DMS79 treated with DMSO at 0.1 percent for 48 hours (cell line): ENCODE measurements around the gene SOX8.

Source experiments
- DNase-seq: peaks from one replicate; lab custom pipeline; 2025; lab: John Stamatoyannopoulos, UW

Gene SOX8

DNA sequence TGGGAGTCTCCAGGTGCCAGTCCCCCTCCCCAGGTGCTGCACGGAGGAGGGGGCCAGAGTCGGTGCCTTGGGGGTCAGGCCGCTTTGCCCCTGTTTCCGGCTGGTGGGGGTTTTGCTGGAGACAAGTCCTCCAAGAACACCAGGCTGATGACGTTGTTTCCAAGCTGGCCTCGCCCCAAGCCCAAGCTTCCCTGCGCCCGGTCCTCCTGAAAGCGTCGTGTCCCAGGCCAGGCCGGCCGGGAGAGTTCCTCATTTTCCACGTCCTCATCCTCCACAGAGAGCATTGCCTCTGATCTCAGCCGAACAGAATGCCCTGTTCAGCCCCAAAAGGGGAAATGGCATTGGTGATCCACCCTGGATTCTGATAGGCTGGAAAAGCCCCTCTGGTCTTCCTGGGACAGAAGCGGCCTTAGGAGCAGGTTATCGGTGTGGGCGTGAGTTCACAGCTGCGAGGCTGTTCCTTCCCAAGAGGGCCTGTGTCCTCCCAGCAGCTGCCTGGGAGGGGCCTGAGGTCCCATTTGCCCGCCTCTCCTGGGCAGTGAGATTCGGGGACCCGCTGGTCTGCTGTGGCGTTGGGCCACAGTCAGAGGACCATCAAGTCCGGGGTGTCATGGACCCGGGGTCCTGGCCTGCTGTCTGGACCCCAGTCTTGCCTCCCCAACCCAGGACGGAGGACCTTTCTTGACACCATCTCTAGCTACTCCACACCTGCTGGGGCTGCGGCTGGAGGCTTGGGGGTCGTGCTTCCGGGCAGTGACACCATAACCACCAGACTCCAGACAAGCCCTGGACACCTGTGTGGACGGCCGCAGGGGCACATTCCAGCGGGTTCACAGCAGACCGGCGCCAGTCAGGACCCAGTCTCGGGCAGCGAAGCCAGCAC, 7.1 kb downstream of the SOX8 start:
- DNase-seq: no peak

- no peak for DNase-seq
These were observed 7.8 kb downstream of the SOX8 start for GRCh38 chr16:989354-989814.

DNA sequence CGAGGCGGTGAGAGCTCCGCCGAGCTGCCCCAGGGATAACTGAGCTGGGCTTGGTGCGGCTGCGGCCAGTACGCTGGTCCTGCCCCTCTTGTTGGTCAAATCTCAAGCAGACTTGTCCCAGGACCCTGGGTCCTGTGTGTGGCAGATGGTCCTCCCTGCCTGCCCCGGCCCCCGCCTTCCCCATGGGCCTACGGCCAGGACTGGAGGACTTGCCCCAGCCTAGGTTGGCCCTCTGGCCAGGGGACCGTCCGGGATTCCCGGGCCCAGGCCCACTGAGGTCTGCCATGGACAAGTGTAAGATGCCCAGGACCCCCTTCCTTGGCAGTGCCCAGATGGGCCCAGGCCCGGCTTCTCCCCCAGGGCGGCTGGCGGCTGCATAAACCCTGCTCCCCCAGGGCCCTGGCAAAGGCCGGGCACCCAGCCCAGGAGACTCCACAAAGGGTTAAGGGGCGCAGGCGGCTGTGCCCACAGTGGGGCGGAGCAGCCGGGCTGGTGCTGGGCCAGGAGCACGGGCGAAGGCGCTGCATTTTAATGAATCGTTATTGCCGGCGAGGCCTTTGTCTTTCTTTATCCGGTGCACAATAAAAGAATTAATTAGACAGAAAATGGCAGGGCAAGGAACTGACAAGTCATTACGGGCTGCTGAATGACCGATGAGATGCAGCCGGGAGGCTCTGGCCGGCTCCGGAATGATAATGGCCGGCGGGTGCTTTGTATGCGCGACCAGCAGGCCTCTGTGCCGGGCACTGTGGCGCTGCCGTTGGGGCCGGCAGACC, 9.1 kb downstream of the SOX8 start:
- DNase-seq: no peak

- no peak for DNase-seq
These were observed 9.8 kb downstream of the SOX8 start for GRCh38 chr16:991345-991744.

- DNase-seq: no peak
These were observed 10.2 kb downstream of the SOX8 start for GRCh38 chr16:991773-992172.

GRCh38 chr16:993731-994130, 12.2 kb downstream of the SOX8 start:
- DNase-seq: no peak

DNA sequence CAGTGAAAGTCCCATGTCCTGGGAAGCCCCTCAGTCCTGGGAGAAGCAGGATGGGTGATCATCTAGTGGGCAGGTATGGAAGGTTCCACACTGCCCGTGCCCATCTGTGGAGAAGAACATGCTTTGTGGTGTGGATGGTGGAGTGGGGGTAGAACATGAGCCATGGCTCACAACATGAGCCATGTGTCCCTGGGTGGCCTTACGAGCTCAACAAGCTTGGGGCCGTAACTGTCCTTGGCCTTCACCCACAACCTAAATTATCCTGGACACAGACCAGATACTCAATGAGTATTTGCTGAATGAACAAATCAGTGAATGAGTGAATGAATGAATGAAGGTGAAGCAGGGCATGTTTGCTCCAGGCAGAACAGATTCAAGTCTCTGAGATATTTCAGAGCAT, 13.5 kb downstream of the SOX8 start:
- no peak for DNase-seq

- no peak for DNase-seq
These were observed 14.2 kb downstream of the SOX8 start for GRCh38 chr16:995783-996182.

- DNase-seq: no peak
These were observed 15.1 kb downstream of the SOX8 start for GRCh38 chr16:996681-997080.

DNA sequence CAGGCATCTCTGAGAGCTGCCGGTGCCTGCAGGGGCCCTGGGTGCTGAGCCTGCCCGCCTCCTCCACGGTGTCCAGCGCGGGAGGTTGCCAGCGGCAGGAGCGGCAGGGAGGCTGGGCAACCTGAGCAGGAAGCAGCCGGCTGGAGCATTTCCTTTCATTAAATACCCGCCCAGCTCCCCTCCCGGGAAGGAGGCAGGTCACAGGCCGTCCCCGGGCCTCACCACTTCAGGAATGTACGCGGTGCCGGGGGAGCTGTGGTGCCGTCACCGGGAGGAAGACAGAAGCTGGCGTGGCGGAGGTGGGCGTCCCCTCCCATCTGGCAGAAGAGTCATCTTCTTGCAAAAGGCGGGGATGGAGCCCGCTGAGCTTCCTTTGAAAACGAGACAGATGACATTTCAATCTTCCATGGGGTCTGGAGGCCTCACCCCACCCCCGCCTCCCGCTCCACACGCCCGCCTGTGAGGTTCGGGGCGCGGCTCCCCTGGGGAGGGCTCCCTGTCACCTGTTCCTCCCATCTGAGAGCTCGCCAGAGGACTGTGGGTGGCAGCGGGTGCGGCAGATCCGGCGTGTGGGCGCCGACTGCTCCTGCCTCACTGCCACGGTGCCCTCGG, 16.0 kb downstream of the SOX8 start:
- DNase-seq: no peak

GRCh38 chr16:998211-998610, 16.6 kb downstream of the SOX8 start:
- no peak for DNase-seq

DNA sequence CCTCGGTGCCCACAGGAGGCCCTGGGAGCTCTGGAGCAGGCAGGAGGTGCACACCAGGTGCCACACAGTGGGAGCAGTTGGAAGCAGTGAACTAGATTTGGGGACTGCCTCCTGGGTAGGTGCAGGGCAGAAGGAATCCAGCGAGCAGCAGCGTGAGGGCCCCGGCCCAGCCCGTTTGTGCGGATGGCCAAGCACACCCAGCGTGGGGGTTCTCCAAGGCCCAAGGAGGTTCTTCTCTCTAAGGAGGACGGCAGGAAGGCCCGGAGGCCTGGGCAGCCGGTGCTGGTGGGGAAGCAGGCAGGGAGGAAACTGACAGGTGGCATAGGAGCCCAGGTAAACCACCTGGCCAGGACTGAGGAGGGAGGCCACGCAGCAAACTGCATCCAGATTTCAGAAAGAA, 17.0 kb downstream of the SOX8 start:
- DNase-seq: no peak

DNA sequence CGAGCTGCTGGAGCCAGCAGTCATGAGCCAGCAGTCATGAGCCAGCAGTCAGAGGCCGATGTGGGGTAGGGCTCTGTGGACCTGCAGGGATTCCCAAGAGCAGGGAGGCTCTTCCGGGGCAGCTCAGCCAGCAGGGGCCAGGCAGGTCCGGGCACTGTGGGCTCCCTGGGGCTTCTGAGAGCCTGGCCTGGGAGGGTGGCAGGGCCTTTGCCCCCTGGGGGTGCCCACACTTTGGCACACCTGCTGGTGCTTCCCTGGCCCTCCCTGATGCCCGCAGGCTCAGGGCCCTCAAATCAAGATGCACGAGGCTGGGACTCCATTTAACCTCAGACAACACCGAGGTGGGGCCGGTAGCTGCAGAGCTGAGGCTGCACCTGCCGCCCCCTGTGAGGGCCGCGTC, 18.1 kb downstream of the SOX8 start:
- no peak for DNase-seq

- no peak for DNase-seq
These were observed 19.0 kb downstream of the SOX8 start for GRCh38 chr16:1000608-1001007.

DNA sequence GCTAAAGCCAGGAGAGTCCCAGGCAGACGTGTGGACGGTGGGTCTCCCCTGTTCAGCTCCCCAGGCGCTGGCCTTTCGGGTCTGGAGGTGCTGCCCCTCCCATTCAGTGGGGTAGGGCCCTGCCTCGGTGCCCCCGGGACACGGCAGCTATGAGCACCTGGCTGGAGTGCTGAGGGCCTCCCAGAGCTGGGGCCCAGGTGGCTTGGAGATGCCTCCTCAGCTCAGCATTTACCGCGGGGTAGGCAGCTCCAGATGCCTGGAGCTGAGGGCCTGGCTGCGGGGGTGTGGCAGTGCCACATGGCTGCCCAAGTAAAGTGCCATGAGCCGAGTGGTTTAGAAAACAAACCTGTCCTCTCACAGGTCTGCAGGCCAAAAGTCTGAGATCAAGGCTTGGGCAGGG, 19.5 kb downstream of the SOX8 start:
- no peak for DNase-seq

DNA sequence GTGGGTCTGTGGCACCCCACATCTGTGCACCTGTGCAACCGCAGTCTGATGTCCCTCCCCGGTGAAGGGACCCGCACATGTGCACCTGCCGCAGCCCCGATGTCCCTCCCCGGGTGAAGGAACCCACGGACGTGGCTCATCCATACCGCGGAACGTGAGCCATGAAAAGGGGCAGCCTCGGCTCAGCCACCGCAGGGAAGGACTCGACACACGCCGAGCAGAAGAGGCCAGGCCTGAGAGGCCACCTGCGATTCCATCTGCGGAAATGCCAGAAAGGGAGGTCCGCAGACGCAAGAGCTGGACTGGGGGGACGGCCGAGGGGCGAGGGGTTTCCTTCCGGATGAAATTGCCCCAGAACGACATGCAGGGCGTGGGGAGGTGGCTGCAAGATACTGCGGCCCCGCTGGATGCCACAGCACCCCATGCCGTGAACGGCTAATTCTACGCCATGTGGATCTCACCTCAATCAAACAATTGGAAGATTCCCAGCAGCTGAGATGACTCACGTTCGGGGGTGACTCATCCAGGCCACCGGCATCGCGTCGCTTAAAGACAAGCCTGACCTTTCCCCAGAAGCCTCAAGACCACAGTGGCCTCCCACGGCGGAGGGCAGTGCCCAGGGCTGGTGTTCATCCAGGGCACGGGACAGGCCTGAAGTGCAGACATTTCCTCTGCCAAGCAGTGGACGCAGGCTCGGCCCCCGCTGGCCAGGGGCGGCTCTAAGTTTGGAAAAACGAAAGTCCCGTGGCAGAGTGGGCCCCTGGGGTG, 21.0 kb downstream of the SOX8 start:
- DNase-seq: no peak

DNA sequence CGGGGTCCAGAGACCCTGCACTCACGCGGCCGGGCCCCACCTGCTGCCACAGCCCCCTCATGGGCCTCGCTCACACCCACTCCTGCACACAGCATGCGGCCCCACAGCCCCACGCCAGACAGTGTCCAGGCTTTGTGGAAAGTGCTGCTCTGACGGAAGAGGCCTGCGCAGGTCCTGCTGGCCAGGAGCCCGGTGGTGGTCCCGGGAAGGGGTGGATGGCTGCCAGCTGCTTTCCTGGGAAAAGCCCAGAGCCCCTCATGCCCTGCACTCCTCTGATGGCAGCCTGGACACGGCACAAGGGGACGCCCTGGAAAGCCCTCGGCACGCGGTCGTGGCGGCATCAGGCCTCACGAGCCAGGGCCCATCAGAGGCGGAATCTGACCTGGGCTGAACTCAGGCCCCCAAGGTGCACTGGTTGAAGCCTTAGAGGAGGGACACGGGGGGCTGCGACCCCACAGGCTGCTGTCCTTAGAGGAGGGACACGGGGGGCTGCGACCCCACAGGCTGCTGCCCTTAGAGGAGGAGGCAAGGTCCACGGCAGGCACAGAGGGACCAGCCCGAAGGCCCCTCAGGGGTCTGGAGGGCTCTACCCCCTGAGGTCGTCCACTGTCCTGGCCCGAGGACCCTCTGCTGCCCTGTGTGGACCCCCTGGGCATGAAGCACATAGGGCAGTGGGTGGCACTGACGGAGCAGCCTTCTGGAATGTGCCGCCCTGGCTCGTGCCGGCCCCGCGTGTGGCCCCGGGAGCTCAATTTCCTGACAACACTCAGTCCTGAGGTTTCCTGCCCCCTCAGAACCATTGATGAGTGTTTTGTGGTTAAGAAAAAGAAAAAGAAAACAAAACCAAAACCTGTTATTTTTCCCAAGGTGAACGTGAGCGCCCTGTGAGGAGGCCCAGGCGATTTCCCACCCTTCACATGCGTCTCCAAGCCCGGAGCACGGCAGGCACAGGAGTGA, 22.1 kb downstream of the SOX8 start:
- DNase-seq: no peak

DNA sequence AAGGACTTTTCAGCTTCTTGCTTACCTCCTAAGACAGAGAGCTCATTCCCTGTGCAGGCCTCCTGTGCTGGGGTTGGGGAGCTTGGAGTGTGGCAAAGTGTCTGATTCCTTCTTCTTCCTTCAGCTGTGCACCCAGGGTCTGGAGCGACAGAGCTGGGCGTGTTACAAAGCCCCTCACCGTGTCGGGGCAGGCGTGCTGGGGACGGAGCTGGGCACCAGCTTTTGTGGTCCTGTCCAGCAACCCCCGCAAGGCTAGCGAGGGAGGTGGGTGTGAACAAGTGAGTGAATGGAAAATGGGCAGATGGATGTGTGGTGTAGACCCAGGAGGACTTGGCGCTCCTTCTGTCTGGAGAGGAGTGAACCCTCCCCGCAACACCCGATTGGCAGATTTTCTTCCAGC, 23.7 kb downstream of the SOX8 start:
- DNase-seq: no peak

- no peak for DNase-seq
These were observed 25.2 kb downstream of the SOX8 start for GRCh38 chr16:1006781-1007180.

DNA sequence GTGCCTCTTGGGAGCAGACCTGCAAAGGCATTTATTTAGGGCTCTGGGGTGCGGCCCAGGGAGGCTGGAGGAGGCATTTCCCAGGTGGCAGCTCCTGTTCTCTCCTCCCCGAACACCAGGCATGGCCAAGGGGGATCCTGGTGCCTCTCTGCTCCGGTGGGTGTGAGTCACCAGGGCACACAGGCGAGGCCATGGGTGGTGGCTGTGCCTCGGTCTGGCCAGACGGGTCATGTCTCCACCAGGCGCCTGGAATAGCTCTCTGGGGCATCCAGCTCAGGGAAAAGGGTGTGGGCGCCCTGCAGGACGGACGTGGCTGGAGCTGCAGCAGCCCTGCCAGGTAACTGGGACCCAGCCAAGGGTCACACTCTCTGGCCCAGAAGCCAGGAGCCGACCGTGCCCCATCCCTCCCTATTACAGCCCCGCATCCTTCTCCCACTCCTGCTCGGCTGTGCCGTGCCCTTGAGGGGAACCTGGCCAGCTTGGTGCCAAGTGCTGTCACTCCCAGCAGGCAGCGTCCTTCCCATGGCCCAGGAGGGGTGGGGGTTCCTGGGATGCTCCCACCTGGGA, 25.8 kb downstream of the SOX8 start:
- DNase-seq: no peak

DNA sequence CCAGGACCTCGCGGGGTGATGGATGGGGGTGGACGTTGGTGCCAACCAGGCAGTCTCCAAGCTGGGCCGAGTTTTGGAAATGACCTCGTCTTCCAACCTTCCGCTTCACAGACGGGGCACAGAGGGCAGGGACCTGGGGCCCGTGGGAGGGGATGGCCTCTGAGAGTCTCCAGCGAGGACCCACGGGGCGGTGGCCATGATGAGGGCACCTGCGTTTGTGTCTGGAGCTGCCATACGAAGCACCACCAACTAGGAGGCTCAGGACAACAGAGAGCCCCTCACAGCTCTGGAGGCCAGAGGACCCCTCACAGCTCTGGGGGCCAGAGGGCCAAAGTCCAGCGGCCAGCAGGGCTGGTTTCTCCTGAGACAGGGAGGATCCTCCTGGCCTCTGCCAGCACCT, 26.5 kb downstream of the SOX8 start:
- DNase-seq: no peak
